Neutrophil (primary cell): ENCODE data around the gene ZNF302.

ENCODE experiments used
- H3K27ac ChIP-seq: fragments of 200-600 bp; sonication (generic); 2 replicates; pipeline ENCODE4 v1.5.1; 2016; ENCODE audit warnings: mild to moderate bottlenecking, moderate library complexity
- H3K27me3 ChIP-seq: fragments of 200-600 bp; sonication (generic); 2 replicates; pipeline ENCODE4 v1.6.0; 2016; ENCODE audit warnings: mild to moderate bottlenecking
- H3K36me3 ChIP-seq: fragments of 200-600 bp; sonication (generic); 2 replicates; pipeline ENCODE4 v1.5.1; 2017
- H3K4me1 ChIP-seq, 2 experiments: fragments of 200-600 bp in 1 of 2; sonication (generic) in 1 of 2; 1 replicate in 1 of 2; 2 replicates in 1 of 2; pipeline versions ENCODE4 v1.5.1 to v1.6.1; 2013 to 2016; ENCODE audit warnings: low read depth in 1 of 2, low read length in 1 of 2, mild to moderate bottlenecking in 1 of 2, moderate library complexity in 1 of 2; ENCODE audit not compliant: control insufficient read depth in 1 of 2, insufficient read depth in 1 of 2
- H3K4me3 ChIP-seq, 2 experiments: fragments of 200-600 bp in 1 of 2; sonication (generic) in 1 of 2; 1 replicate in 1 of 2; 2 replicates in 1 of 2; pipeline ENCODE4 v1.5.1; 2013 to 2016; ENCODE audit warnings: low read depth in 1 of 2, low read length in 1 of 2, mild to moderate bottlenecking in 1 of 2, moderate library complexity in 1 of 2
- H3K9me3 ChIP-seq: fragments of 200-600 bp; sonication (generic); 2 replicates; pipeline ENCODE4 v1.5.1; 2016
- TF ChIP-seq, protein P1 (sequence below): fragments of 200-600 bp; sonication (generic); IDR thresholded peaks from 2 replicates; pipeline ENCODE4 v1.5.1; 2016; ENCODE audit warnings: antibody characterized with exemption

The ZNF302 gene

DNA sequence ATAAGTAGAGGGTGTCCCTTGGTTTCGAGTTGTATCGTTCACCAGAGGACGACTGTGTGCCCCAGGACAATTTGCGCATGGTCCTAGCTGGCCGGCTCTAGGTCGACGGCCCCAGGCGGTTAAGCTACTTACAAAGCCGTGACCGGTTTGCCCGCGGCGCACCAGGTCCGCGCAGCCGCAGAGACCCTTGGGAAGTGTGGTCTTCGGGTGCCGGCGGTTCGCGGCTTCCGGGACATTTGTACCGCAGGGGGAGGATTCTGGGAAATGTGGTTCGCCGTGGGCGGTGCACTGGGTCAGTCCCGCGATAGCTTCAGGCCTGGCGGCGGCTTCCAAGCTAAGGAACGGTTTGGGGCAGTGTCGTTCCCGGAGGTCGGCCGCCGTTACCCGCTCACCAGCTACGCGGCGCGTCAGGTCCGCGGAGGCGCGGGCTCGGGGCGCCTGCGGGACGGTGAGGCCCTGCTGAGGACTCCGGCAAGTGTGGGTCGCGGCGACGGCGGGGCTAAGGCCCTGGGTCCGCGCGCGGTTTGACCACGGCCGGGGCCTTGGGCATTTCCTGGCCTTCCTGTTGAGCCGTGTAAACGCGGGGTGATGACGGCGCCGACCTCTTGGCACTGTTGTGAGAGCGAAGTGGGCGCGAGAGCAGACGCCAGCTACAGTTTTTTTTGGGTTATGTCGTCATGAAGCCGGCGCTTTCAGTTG lies at the start of gene ZNF302:
Gene ZNF302 (plus strand): TSS at position 293 of the 699 bp plus-strand sequence. CDS start 1,127 bp downstream, outside the sequence.
- Histone ChIP-seq H3K4me3 (peak within 1 kb of the TSS; percentile 67 to 71), H3K4me1 (peaks cover 11 to 14% of the 10 kb centered on the region in 2 experiments), H3K9me3 (peaks cover 24% of the 10 kb centered on the region), H3K27me3 (peaks cover 36% of the 10 kb centered on the region), H3K27ac (peak within 1 kb of the TSS; percentile 78), H3K36me3 (peaks cover 10% of the 10 kb centered on the region)
- TF ChIP-seq, protein P1, sequence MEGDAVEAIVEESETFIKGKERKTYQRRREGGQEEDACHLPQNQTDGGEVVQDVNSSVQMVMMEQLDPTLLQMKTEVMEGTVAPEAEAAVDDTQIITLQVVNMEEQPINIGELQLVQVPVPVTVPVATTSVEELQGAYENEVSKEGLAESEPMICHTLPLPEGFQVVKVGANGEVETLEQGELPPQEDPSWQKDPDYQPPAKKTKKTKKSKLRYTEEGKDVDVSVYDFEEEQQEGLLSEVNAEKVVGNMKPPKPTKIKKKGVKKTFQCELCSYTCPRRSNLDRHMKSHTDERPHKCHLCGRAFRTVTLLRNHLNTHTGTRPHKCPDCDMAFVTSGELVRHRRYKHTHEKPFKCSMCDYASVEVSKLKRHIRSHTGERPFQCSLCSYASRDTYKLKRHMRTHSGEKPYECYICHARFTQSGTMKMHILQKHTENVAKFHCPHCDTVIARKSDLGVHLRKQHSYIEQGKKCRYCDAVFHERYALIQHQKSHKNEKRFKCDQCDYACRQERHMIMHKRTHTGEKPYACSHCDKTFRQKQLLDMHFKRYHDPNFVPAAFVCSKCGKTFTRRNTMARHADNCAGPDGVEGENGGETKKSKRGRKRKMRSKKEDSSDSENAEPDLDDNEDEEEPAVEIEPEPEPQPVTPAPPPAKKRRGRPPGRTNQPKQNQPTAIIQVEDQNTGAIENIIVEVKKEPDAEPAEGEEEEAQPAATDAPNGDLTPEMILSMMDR, result no peak

DNA sequence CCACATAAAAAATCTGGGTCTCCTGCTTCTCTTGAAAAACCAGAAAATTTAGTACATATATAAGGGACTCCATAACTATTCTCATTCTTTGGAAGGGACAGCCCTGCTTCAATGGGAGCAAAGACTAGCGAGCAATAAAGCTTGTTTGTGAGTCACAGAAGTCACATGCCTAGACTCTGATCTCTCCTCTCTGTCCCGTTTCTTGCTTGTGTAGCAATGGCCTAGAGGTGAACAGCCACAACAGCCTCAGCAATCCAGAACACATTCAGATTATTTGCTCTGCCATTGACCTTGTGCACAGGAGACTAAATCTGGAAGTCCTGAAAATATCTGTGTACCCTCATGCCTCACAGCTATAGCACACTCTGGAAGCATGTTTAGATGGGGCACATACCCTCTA lies 43.7 kb upstream of the ZNF302 start:
- TF ChIP-seq, protein P1, result no peak
- Histone ChIP-seq H3K27ac (no peak overlapping the region), H3K36me3 (no peaks in the 10 kb centered on the region), H3K27me3 (no peaks in the 10 kb centered on the region), H3K4me3 (no peak overlapping the region), H3K9me3 (no peaks in the 10 kb centered on the region), H3K4me1 (no peaks in the 10 kb centered on the region)

DNA sequence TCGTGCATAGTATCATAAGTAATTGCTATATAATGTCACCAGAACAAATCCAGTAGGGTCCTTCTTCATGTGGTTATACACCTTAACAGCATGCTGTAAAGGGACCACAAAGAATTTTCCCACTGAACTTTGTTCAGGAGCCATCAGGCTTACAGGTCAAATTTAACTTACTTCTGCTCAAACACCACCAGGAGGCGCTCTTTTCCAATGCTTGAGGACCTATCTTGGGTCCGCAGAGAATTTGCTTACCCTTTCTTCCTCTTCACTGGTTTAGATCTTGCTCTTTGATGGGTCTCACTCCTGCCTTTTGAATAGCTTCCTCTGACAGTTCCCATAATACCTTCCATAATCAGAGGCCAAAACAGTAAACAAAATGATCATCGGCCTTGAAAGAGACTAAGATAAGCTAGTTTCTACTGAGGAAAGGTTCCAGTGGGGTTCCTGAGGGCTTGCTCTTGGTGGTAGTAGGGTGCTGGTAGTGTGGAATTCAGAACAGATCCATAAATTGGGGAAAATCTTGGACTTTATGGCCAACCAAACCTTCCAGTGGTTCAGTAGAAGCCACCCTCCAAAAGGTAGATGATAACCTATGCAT lies 37.9 kb upstream of the ZNF302 start:
- TF ChIP-seq, protein P1, result peak; percentile 55
- no peak overlapping the region for H3K4me3 ChIP-seq
- no peaks in the 10 kb centered on the region for H3K27me3 ChIP-seq
- no peaks in the 10 kb centered on the region for H3K9me3 ChIP-seq
- H3K27ac ChIP-seq, result no peak overlapping the region
- H3K4me1 ChIP-seq, result no peaks in the 10 kb centered on the region
- no peaks in the 10 kb centered on the region for H3K36me3 ChIP-seq

DNA sequence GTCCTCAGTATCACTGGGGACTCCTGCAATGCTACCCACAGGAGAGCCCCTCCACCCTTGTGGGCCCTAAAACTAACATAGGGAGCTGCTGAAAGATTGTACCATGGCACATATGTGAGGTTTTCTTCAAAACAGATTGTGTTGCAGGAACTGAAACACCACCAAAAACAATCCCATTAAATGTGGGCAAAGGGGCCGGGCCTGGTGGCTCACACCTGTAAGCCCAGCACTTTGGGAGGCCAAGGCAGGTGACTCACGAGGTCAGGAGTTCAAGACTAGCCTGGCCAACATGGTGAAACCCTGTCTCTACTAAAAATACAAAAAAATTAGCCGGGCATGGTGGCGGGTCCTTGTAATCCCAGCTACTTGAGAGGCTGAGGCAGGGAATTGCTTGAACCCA lies 35.2 kb upstream of the ZNF302 start:
- TF ChIP-seq, protein P1, result no peak
- Histone ChIP-seq H3K27me3 (no peaks in the 10 kb centered on the region), H3K4me1 (no peaks in the 10 kb centered on the region), H3K4me3 (no peak overlapping the region), H3K27ac (no peak overlapping the region), H3K9me3 (no peaks in the 10 kb centered on the region), H3K36me3 (no peaks in the 10 kb centered on the region)

DNA sequence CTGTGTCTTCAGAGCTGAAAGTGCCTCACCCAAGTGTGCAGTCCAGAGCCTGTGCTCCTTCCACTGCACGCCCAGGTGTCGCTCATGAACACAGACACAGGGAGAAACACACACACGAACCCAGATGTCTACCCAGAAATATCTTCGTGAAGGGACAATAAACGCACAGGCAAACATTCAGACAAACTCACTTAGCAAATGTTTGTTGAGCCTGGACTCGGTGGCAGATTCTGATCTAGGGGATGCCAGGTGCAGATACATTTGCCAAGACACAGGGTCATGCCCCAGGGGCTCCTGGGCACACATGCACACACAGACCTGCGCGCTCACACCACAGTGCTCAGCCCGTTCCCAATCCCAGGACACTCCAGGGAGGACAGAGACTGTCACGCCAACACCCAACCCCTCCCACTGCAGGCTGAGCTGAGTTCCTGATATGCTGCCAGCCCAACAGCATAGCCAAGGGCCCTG lies 32.5 kb upstream of the ZNF302 start:
- Histone ChIP-seq H3K27me3 (no peaks in the 10 kb centered on the region), H3K4me3 (no peak overlapping the region), H3K9me3 (peaks cover 2% of the 10 kb centered on the region), H3K27ac (no peak overlapping the region), H3K4me1 (no peaks in the 10 kb centered on the region), H3K36me3 (no peaks in the 10 kb centered on the region)
- TF ChIP-seq, protein P1, result no peak
